Skeletal muscle satellite cell (primary cell): ENCODE data around the gene GARS1.
A peak's percentile ranks its signal among the peaks of the same experiment; 100 is the strongest.

ENCODE experiments used
- H3K27me3 ChIP-seq: 2 replicates; pipeline ENCODE4 v1.7.0; 2013; ENCODE audit warnings: low read length; ENCODE audit not compliant: control insufficient read depth, insufficient read depth
- H3K36me3 ChIP-seq: 2 replicates; pipeline ENCODE4 v1.7.0; 2013; ENCODE audit warnings: mild to moderate bottlenecking, control low read depth, low read length; ENCODE audit not compliant: insufficient read depth
- H3K4me1 ChIP-seq: 2 replicates; pipeline ENCODE4 v1.7.0; 2013; ENCODE audit warnings: low read length; ENCODE audit not compliant: control insufficient read depth, insufficient read depth
- H3K4me2 ChIP-seq: 2 replicates; pipeline ENCODE4 v1.7.0; 2013; ENCODE audit warnings: mild to moderate bottlenecking, low read length
- H3K4me3 ChIP-seq: 2 replicates; pipeline ENCODE4 v1.7.0; 2013; ENCODE audit warnings: low read length
- H3K9ac ChIP-seq: 2 replicates; pipeline ENCODE4 v1.7.0; 2013; ENCODE audit warnings: mild to moderate bottlenecking, low read depth, low read length, moderate library complexity
- H3K9me3 ChIP-seq: replicated peaks from 2 replicates; pipeline ENCODE4 v1.7.0; 2013; ENCODE audit warnings: mild to moderate bottlenecking, control low read depth, low read length

The GARS1 gene

DNA sequence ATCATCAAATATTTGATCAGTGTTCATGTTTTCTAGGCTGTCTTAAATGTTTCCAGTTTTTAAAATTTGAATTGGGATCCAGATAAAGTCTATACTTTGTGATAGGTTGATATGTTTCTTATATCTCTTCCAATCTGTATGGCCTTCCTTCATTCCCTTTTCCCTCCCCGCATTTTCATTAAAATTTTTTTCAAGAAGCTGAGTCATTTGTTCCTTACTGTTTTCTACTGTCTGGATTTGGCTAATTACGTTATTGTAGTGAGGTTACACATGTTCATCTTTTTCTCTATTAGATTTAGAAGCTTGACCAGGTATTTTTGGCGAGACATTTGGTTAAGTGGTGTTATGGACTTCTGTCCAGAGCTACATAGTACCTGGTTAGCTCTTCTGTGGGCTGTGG lies 11.2 kb downstream of the GARS1 start:
- H3K36me3 ChIP-seq = peaks cover 85% of the 10 kb centered on the region
- H3K4me3 ChIP-seq = no peak overlapping the region
- H3K9ac ChIP-seq = no peak overlapping the region
- peaks cover 8% of the 10 kb centered on the region for H3K4me1 ChIP-seq
- H3K4me2 ChIP-seq = no peak overlapping the region
- H3K27me3 ChIP-seq = no peaks in the 10 kb centered on the region
- no peaks in the 10 kb centered on the region for H3K9me3 ChIP-seq

DNA sequence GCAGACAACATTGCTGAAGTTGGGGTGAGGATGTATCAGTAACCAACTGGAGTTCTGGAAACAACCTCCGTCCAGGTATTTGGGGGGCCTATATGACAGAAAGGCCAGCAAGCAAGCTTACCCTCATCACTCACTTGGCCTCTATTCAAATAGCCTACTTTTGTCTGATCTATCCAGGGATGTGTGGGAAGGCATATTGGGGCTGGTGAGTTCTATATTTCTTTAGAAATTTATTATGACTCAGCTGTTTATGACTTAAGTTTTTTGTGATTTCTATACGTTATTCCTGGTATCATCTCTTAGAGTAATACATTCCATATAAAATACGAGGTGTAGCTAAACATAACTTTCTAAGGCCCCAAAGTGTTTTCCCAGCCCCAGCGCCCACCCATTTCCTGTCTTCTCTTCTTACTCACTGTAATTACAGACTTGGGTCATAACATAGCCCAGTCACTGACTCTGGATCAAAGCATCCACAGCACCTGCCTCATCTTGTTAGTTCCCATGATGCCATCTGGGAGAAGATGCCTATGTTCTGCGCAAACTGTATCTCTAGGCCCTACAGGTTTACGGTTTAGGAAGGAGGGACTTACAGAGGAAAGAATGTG lies 18.1 kb downstream of the GARS1 start:
- no peaks in the 10 kb centered on the region for H3K9me3 ChIP-seq
- peaks cover 23% of the 10 kb centered on the region for H3K4me1 ChIP-seq
- no peak overlapping the region for H3K4me2 ChIP-seq
- no peaks in the 10 kb centered on the region for H3K27me3 ChIP-seq
- H3K4me3 ChIP-seq = no peak overlapping the region
- peaks cover 84% of the 10 kb centered on the region for H3K36me3 ChIP-seq
- H3K9ac ChIP-seq = peak overlapping the region; percentile 11

DNA sequence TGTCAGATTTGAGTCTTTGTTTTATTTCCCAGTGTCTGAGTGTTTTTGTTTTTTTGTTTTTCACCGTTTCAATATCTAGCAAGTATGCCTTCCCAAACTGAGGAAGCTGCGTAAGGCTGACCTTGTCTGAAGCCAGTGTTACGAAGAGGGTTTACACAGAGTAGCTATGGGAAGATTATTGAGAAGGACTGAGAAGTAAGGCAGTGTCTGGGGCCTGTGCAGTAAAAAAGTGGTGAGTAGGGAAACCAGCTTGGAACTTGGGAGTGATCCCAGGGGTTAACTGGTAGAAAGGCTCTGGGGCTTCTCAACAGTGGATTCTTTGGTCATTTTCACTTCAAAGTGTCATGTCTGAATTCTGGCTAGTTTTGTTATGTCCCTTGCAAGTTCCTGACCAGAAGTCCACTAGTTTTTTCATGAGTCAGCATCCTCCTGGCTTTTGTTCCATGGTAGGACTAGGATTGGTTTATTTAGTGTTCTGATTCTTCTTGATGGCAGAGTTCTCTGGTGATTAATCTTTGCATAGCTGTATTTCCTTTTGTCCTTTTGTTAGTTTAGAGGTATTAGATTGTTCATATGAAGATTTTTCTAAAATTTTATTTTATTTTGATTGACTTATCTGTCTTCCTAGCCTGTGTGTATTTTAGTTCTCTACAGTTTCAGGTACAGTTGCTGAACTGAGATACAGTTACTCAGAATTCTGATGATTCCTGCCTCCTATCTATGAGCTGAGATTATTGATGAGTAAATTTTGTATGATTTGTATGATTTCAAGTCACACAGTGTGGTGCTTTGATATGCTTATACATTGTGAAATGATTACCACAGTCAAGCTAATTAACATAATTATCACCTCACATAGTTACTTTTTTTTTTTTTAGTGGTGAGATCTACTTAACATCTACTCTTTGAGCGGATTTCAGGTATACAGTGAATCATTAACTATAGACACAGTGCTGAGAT lies 19.0 kb downstream of the GARS1 start:
- peak overlapping the region; percentile 11 for H3K9ac ChIP-seq
- no peaks in the 10 kb centered on the region for H3K27me3 ChIP-seq
- H3K4me1 ChIP-seq = peaks cover 23% of the 10 kb centered on the region
- no peak overlapping the region for H3K4me3 ChIP-seq
- H3K36me3 ChIP-seq = peaks cover 83% of the 10 kb centered on the region
- H3K4me2 ChIP-seq = no peak overlapping the region
- no peaks in the 10 kb centered on the region for H3K9me3 ChIP-seq

DNA sequence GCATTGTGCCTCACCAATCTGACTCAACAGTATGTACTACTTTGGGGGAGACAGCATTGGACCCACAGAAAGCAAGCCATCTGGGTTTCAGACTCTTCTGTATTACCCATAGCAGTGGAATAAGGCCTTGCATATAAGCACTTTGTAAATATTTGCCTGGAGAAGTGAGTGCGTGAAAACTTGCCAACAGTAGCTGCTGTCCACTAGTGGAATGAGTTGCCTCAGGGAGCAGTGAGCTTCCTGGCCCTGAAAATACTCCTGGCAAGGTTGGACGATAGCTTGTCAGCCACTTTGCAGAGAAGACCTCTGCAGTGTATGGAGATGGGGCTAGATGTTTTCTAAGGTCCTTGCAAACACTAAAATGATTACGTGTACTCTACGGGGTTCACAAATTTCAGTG lies 21.6 kb downstream of the GARS1 start:
- Histone ChIP-seq H3K4me1 (peaks cover 23% of the 10 kb centered on the region), H3K4me2 (no peak overlapping the region), H3K36me3 (peaks cover 82% of the 10 kb centered on the region), H3K27me3 (no peaks in the 10 kb centered on the region), H3K9me3 (no peaks in the 10 kb centered on the region), H3K9ac (no peak overlapping the region), H3K4me3 (no peak overlapping the region)

DNA sequence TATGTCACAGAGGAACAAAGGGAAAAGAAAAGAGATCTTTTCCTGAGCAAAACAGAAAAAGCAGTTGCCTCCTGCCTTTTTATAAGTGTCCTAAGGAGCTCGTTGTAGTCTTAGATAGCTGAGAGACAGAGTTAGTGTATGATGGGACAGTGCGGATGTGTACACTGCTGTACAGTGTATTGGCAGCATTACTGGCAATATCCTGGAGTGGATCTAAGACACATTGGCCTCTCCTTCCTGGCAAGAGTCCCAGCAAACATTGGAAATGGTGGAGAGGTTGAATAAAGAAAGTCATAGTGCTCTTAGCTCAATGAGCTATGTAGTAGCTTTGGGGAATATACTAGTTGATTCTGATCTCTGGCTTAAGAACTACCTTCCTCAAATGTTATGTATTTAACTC lies 22.7 kb downstream of the GARS1 start:
- Histone ChIP-seq H3K4me3 (no peak overlapping the region), H3K4me1 (peaks cover 18% of the 10 kb centered on the region), H3K4me2 (no peak overlapping the region), H3K27me3 (no peaks in the 10 kb centered on the region), H3K36me3 (peaks cover 87% of the 10 kb centered on the region), H3K9me3 (no peaks in the 10 kb centered on the region), H3K9ac (no peak overlapping the region)

DNA sequence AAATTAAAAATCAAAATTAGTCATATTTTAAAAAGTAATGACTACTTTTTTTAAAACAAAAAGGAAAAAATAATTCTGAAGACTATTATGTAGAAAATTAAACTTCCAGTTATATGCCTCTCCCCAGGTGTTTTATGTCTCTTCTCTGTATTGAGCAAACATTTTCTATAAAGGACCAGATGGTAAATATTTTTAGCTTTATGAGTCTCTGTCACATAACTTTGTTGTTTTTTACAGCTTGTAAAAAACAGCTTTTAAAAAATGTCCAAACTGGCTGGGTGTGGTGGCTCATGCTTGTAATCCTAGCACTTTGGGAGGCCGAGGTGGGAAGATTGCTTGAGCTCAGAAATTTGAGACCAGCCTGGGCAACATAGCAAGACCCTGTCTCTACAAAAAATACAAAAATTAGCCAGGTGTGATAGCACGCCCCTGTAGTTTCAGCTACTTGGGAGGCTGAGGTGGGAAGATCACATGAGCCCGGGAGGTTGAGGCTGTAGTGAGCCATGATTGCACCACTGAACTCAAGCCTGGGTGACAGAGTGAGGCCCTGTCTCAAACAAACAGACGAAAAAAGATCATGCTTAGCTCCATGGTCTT lies 23.5 kb downstream of the GARS1 start:
- Histone ChIP-seq H3K4me1 (peaks cover 9% of the 10 kb centered on the region), H3K4me3 (no peak overlapping the region), H3K9me3 (no peaks in the 10 kb centered on the region), H3K27me3 (no peaks in the 10 kb centered on the region), H3K36me3 (peaks cover 83% of the 10 kb centered on the region), H3K9ac (no peak overlapping the region), H3K4me2 (no peak overlapping the region)

DNA sequence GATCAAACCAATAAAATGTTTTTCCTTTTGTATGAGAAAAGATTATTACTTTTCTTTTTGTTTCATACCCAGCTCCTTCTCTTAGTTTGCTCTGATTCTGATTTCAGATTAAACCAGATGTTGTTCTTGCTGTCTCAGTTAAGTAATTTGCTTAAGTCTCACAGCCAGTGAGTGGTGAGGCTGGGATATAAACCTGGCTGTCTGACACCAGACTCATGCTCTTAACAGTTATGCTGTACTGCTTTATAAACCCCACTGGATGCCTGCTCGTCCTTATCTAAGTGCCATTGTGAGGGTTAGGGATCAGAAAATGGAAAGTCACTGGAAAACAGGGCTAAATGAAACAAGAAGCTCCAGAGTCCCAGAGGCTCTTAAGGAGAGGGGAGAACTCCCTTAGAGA lies 24.3 kb downstream of the GARS1 start:
- no peak overlapping the region for H3K4me2 ChIP-seq
- no peaks in the 10 kb centered on the region for H3K9me3 ChIP-seq
- no peak overlapping the region for H3K4me3 ChIP-seq
- H3K4me1 ChIP-seq = peaks cover 2% of the 10 kb centered on the region
- H3K27me3 ChIP-seq = no peaks in the 10 kb centered on the region
- H3K36me3 ChIP-seq = peaks cover 83% of the 10 kb centered on the region
- no peak overlapping the region for H3K9ac ChIP-seq

DNA sequence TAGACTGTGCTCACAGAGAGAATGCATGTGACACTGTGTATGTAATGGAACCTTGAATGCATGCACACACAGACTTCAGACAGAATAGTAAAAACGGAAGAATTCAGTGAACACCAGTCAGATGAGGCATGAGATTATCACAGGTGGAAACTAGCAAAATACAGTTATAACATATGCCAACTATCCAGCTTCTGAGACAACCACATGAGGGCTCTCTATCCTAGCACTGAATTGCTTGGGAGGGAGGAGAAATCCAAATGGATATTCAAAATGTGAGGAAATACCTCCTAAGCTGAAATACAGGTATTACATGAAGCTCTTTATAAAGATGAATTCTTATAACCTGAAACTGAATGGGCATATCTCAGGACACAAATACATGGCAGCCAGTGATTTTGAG lies 30.6 kb downstream of the GARS1 start:
- H3K36me3 ChIP-seq = peaks cover 86% of the 10 kb centered on the region

DNA sequence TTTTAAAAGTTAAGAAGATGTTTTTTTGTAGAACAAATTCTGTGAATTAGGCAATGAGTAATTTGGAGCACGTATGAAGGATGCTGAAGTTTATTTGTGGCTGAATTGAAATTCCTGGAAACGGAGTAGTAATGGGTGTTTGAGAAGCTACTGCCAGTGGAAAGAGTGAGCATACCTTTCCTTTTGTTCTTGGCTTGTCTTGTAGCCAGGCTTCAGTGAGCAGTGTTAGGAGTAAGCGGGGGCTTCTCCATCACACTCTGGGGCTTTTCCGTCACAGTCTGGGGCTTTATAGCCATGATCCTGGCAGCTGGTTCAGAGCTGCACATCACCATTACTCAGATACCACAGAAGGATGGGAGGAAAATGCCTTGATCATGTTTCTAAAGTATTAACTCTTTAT lies 32.3 kb downstream of the GARS1 start:
- Histone ChIP-seq H3K4me3 (no peak overlapping the region), H3K4me2 (no peak overlapping the region), H3K4me1 (no peaks in the 10 kb centered on the region), H3K9me3 (no peaks in the 10 kb centered on the region), H3K36me3 (peaks cover 87% of the 10 kb centered on the region), H3K9ac (no peak overlapping the region), H3K27me3 (no peaks in the 10 kb centered on the region)

More for the DNA sequence above, 30.6 kb downstream of the GARS1 start:
- H3K4me2 ChIP-seq = no peak overlapping the region
- H3K4me3 ChIP-seq = no peak overlapping the region
- no peaks in the 10 kb centered on the region for H3K27me3 ChIP-seq
- H3K9ac ChIP-seq = no peak overlapping the region
- no peaks in the 10 kb centered on the region for H3K4me1 ChIP-seq
- H3K9me3 ChIP-seq = no peaks in the 10 kb centered on the region

DNA sequence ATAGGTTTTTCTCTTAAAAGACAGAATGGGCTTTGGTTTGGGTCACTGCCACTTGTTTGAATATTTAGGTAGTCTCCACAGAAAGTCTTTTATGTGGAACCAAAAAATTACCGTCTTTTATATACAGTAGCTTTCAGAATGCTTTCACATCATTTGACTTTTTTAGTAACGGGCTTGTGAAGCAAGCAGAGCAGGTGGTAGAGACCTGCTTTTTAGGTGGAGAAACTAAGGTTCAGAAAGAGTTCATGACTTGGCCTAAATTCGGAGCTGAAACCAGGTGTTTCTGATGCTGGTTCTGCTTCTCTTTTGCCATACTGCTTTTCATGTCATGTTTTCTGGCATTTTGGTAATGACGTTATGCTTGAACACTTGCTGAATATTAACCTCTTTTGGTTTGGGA lies 36.3 kb downstream of the GARS1 start:
- Histone ChIP-seq H3K9me3 (no peaks in the 10 kb centered on the region), H3K4me2 (no peak overlapping the region), H3K9ac (no peak overlapping the region), H3K4me3 (no peak overlapping the region), H3K4me1 (no peaks in the 10 kb centered on the region), H3K36me3 (peaks cover 93% of the 10 kb centered on the region), H3K27me3 (no peaks in the 10 kb centered on the region)

DNA sequence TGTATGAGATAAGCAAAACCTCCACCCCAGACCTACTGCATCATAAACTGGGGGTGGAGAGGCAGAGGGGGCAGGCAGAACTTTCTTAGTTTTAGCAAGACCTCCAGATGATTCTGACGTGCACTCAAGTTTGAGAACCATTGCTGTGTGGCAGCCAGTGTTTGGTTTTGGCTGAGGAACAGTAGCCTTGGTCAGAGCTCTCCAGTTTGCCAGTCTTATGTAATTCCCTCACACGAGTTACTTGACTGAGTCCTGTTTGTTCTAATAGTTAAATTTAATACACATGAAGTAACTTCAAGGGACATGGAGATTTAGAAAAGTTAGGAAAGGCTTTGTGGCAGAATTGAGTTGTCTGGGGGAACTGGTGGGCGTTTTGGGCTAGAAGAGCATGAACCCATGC lies 38.5 kb downstream of the GARS1 start:
- Histone ChIP-seq H3K9me3 (no peaks in the 10 kb centered on the region), H3K27me3 (no peaks in the 10 kb centered on the region), H3K4me2 (no peak overlapping the region), H3K36me3 (peaks cover 78% of the 10 kb centered on the region), H3K9ac (no peak overlapping the region), H3K4me3 (no peak overlapping the region), H3K4me1 (no peaks in the 10 kb centered on the region)
